HG03108 (cell line): ENCODE data around the gene ABAT.

Source experiments
- ATAC-seq: cut with Tn5 transposase; IDR thresholded peaks from one replicate; pipeline ENCODE4 v1.9.1; 2021; ENCODE audit warnings: moderate library complexity; ENCODE audit not compliant: unreplicated experiment

ABAT gene

GRCh38 chr16:8714807-8715206 lies 40.4 kb downstream of the ABAT start:
- no peak for ATAC-seq

GRCh38 chr16:8716052-8716451 lies 41.6 kb downstream of the ABAT start:
- ATAC-seq: no peak

DNA sequence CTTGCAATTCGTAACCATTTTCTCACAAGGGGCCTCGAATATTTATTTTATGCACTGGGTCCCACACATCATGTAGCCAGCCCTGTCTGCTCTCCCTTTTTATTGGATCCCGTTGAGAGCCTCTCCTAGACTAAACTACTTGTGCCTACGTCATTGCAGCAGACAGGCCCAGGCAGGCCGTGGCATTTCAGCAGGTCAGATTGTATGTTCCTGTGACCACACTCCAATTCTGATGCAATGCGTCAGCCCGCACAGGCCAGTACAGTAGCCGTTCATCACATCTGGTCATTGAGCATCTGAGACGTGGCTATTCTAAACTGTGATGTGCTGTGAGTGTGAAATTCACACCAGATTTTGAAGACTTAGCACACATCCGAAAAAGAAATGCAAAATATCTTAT lies 42.2 kb downstream of the ABAT start:
- no peak for ATAC-seq

DNA sequence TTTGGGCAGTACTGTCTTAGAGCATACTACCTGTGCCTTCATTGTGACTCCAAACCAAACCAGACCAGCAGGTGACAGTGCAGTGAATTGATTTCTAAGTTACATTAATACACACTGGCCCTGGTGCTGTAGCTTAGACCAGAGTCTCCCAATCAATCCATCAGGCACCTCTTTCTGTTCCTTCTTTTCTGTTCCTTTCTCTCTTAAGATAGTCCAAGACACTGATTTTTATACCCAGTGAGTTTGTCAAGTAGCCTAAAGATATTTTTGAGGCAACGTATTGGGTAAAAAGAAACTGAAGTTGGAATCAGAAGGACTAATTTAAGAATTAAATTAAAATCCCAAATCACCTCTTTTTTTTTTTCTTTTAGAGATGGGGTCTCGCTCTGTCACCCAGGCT lies 43.1 kb downstream of the ABAT start:
- ATAC-seq: no peak

DNA sequence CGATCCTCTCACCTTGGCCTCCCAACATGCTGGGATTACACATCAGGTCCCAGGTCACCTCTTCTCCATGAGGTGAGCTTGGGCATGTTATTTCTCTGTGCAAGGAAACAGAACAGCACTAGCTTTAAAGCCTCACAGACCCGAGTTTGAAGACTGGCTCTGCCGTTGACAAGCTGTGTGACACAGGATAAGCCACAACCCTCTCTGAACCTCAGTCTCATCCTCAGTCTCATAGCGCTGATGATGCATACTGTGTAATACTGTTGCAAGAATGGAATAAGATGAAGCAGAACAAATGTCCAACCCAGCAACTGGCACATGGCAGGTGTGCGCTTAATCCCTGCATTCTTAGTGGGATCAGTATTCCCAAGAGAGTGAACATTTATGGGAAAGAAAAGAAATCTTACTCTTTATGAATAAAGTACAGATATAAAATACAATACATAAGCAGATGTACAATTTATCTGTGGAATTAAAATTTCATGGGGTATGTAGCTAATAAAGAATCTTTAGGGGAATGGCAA lies 43.5 kb downstream of the ABAT start:
- ATAC-seq: no peak

GRCh38 chr16:8718851-8719680 lies 44.6 kb downstream of the ABAT start:
- ATAC-seq: no peak

- ATAC-seq: no peak
Measured at GRCh38 chr16:8720080-8720966, 45.9 kb downstream of the ABAT start.

- no peak for ATAC-seq
Measured at GRCh38 chr16:8720967-8721308, 46.5 kb downstream of the ABAT start.

DNA sequence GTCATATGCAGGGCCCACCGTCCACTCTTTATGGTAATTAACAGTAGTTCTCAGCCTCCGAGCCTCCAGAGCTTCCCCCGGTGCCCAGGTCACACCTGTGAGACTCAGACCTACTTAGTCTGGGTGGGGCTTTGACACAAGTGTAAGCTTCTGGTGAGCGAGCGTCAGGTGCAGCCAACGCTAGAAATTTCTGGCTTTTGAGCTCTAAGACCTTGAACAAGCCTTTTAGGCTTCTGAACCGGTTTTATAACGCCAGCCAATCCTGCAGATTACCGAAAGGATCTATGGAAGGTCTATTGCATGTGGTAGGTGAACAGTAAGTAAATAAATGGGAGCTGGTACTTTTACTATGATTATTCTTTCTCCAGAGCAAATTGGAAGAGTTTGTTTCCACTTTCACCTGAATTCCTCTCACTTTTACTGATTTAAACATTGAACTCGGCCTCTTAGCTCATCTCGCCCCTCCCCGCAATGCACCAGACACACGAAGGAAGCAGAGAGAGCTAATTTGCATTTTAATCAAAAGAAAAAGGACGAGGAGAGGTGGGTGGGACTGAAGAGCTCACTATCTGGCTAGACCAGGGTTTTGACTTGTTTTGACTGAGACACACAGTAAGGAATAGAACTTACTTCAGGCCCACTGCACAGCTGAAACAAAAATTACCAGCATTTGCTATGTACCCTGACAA lies 47.1 kb downstream of the ABAT start:
- no peak for ATAC-seq

- no peak for ATAC-seq
Measured at GRCh38 chr16:8722025-8722348, 47.6 kb downstream of the ABAT start.

GRCh38 chr16:8725513-8726178 lies 51.2 kb downstream of the ABAT start:
- no peak for ATAC-seq

DNA sequence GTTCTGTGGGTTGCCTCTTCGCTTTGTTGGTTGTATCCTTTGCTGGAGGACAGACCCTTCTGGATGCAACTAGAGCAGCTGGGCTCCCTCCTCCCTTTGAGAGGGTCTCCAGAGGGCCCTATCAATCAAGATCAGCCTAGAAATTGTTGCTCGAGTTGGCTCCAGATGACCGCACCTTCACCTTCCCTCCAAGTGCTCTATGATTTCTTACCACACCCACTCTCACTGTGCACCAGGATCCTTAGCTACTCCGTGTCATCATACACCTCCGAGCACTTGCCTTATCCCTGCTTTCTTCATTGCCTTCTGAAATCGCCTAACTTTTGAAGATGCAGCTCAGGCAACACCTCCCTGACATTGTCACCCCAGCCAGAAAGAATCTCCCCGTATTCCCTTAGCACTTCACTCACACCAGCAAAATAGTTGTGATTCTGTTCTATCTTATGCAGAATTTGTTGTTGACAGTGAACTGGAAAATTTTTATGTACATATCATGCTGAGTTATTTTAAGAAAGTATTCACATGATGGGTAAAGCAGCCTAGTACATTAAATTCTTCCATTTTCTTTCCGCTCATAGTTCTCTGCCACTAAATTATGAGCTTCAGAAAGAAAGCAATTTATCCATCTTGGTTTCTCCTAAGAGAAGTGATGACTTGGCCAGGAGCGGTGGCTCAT lies 52.9 kb downstream of the ABAT start:
- ATAC-seq: no peak

DNA sequence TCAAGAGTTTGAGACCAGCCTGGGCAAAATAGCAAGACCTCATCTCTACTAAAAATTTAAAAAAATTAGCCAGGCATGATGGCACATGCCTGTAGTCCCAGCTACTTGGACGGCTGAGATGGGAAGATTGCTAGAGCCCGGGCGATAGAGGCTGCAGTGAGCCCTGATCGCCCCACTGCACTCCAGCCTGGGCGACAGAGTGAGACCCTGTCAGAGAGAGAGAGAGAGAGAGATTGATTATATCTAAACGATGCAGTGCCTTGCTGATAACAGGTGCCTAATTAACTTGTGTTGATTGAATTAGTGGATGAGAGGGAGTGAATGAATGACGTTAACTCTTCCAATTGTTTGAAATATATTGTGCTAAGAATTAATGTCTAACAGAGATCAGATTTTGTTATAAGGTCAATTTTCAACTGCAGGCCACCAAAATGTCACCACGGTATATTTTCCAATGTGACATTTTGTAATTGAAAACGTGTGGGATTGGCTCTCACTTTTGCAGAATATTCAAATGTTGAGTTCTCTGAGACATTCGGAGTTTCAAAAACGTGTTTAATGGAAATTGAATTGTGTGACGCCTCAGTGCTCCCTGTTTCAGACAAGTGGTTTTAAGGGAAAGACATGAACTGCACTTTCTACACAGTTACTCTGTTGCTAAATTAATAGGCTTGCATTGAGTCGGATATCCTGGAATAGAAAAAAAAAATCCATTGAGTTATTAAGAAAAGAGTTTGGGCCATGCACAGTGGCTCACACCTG lies 53.6 kb downstream of the ABAT start:
- ATAC-seq: no peak

DNA sequence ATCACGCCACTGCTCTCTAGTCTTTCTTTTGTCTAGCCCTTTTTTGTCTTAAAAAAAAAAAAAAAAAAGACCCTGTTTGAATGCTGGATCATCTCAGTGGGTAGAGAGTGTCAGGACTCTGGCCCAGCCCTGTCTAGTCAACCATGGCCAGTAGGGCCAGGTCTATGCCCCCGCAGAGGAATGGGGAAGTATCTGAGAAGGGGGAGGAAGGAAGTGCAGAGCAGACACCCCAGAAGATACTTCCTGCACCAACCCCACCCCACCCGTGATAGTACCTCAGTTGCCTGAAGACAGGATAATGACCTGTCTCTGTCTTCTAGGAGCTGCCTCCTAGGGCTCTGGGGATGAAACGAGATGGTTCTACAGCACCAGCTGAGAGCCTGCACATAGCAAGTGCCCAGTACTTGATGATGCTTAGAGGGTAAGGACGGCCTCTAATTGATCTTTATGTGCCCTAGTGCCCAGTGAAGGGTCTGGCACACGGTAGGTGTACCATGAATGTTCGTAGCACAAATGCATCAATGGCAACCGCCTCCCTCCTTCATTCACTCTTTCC lies 55.4 kb downstream of the ABAT start:
- ATAC-seq: no peak

GRCh38 chr16:8730335-8730915 lies 56.0 kb downstream of the ABAT start:
- no peak for ATAC-seq

DNA sequence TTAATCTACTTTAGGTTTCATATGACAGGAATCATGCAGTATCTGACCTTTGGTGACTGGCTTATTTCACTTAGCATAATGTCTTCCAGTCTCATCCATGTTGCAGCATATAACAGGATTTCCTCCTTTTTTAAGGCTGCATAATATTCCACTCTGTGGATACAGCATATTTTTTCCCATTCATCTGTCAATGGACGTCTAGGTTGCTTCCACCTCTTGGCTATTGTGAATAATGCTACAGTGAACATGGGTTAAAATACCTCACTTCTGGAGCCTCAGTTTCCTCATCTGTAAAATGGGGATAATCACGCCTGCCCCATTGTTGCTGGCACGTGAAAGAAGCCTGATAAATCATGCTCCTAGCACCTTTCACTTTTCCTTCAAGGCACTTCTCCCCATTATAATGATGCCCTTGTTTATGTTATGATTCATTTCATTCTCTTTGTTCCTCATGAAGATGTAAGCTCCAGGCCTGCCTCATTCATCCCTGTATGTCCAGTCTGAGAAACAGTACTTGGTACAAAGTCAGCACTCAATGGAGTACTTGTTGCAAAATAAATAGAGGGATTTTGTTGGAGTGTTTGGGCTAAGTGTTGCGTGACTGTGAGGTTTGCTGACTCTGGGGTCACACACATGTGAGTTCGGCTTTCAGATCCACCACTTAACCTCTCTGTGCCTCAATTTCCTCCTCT lies 59.6 kb downstream of the ABAT start:
- ATAC-seq: no peak

DNA sequence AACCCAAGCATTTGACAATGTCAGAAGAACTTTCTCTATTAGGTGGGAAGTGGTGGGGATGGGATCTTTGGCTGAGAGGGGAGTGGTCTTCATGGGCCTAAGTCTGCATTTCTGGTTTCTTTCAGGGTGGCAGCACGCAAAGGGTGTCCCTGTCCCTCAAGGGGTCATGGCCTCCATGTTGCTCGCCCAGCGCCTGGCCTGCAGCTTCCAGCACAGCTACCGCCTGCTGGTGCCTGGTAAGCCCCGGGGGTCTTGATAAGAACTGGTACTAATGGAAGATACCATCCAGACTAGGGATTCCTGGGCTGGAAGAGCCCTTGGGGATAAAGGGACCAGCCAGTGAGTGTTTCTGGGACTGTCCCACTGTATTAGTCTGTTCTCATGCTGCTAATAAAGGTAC lies 61.2 kb downstream of the ABAT start:
- ATAC-seq: no peak

DNA sequence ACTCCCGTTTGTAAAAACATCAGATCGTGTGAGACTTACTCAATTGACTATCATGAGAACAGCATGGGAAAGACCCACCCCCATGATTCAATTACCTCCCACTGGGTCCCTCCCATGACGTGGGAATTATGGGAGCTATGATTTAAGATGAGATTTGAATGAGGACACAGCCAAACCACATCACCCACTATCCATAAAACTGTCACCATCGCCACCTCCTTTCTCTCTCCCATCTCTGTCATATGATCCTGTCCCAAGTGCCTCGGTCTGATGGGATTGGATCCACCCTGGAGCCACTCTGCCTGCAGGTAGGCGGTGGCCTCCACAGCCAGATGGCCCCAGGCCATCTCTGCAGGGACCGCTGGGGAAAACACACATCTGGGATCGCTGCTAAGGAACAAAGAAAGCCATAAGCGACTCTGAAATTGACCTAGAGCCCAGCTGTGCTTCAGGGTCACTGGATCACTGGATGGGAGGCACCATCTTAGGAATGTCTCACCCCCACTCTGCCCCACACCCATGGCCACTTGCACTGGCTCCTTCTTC lies 61.8 kb downstream of the ABAT start:
- ATAC-seq: no peak
